K562 (cell line): ENCODE data around the gene TMTC2. TPM values are rescaled to one million over a fixed set of nuclear protein-coding genes. Genes with fewer than 3 reads are reported as not detected.

Experiments used
- polyA plus RNA-seq, 8 experiments: library from polyadenylated mRNA; depleted of rRNA in 4 of 8; stranded (reverse) in 5 of 8; unstranded in 3 of 8; fragments of >200 nt; fragmentation: Nextera tagmentation in 2 of 8; fragmentation: Illumina TruSeq in 1 of 8; extraction: Ambion mirVana in 2 of 8; extraction: Trizol in 1 of 8; gene quantifications; 2 replicates each; pipeline versions ENCODE4 v1.2.1 to v1.2.3, GENCODE V29; 2011 to 2014; ENCODE audit warnings: inconsistent platforms in 1 of 8, missing spikeins in 1 of 8
- small RNA-seq: library from RNA; depleted of rRNA; stranded (forward); fragments of <200 nt; gene quantifications from one replicate; pipeline ENCODE3, GENCODE V24; 2014
- total RNA-seq, 7 experiments: library from RNA; depleted of rRNA in 6 of 7; stranded (reverse); fragments of >200 nt in 6 of 7; fragmentation: Illumina TruSeq in 2 of 7; extraction: Trizol in 2 of 7; gene quantifications; 2 replicates each; pipeline versions ENCODE4 v1.2.1 to v1.2.3, GENCODE V29; 2011 to 2021; ENCODE audit warnings: low replicate concordance in 1 of 7

The TMTC2 gene
- total and polyA plus RNA-seq, 9 of the 15 experiments (the other 6 are each of a cell fraction or from before 2014, with no cell fraction given) = 0.29 to 1.1 (median 0.55) TPM

Small RNA genes lying within 50 kb of the gene (small RNA-seq; reads per million reads assigned to genes)
- not detected for gene RNU6-977P
